Neural crest cell (in vitro differentiated cells): ENCODE measurements around the gene CAPN11. TPM values are rescaled to one million over a fixed set of nuclear protein-coding genes. Genes with fewer than 3 reads are reported as not detected.

ENCODE experiments used
- DNase-seq: peaks from one replicate; pipeline ENCODE4 v3.0.0; 2021; ENCODE audit warnings: low read depth, mixed read lengths, low spot score
- H3K27ac Mint-ChIP-seq: one replicate; pipeline ENCODE4 v1.8.0; 2021; ENCODE audit warnings: mild to moderate bottlenecking, mixed read lengths; ENCODE audit not compliant: unreplicated experiment
- H3K27me3 Mint-ChIP-seq: 2 replicates; pipeline ENCODE4 v1.8.0; 2021; ENCODE audit warnings: low read depth, mild to moderate bottlenecking, mixed read lengths
- H3K36me3 Mint-ChIP-seq: 2 replicates; pipeline ENCODE4 v1.8.0; 2021; ENCODE audit warnings: low read depth, mild to moderate bottlenecking, mixed read lengths
- H3K4me1 Mint-ChIP-seq: 2 replicates; pipeline ENCODE4 v1.8.0; 2021; ENCODE audit warnings: mixed read lengths
- H3K4me3 Mint-ChIP-seq: one replicate; pipeline ENCODE4 v1.8.0; 2021; ENCODE audit warnings: mild to moderate bottlenecking, mixed read lengths
- H3K9me3 Mint-ChIP-seq: 2 replicates; pipeline ENCODE4 v1.8.0; 2021; ENCODE audit warnings: mixed read lengths
- total RNA-seq: library from RNA; stranded (reverse); gene quantifications from 2 replicates; pipeline ENCODE4 v1.2.1, GENCODE V29; 2021
- TF ChIP-seq, protein P1 (sequence below): fragments of 200-600 bp; sonication (generic); conservative IDR thresholded peaks from 2 replicates; pipeline ENCODE4 v1.5.0; 2021; ENCODE audit warnings: antibody characterized with exemption, mild to moderate bottlenecking

CAPN11 gene
- total RNA-seq, 1 donor from 2014 or later = not detected

DNA sequence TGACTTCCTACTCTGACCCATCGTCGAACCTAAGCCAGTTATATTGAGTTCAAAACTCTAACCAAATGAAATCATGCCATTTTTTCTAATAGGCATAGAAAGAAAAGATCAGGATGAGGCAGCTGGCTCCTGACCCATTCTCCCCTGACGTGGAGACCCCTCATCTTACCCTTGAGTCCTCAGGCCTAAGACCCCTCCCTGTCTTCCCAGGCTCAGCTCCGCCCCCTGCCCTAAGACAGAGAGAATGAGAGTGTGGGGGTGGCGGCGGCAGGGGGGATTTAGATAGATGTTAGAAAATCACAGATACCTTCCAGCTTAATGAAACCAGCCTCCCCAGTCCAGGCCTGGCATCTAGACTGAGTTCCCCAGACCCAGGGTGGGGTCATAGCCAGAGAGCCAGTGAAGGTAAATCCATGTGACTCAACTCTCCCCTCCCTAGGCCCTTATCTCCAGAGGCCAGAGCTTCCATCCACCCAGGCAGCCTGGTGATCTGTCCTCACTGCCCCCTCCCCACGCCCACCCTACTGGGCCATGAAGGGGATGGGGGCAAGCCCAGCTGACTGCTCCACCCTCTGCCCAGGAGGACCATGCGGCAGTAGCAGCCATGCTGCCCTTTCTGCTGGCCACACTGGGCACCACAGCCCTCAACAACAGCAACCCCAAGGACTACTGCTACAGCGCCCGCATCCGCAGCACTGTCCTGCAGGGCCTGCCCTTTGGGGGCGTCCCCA lies 24.5 kb upstream of the CAPN11 start:
- TF ChIP-seq, protein P1, sequence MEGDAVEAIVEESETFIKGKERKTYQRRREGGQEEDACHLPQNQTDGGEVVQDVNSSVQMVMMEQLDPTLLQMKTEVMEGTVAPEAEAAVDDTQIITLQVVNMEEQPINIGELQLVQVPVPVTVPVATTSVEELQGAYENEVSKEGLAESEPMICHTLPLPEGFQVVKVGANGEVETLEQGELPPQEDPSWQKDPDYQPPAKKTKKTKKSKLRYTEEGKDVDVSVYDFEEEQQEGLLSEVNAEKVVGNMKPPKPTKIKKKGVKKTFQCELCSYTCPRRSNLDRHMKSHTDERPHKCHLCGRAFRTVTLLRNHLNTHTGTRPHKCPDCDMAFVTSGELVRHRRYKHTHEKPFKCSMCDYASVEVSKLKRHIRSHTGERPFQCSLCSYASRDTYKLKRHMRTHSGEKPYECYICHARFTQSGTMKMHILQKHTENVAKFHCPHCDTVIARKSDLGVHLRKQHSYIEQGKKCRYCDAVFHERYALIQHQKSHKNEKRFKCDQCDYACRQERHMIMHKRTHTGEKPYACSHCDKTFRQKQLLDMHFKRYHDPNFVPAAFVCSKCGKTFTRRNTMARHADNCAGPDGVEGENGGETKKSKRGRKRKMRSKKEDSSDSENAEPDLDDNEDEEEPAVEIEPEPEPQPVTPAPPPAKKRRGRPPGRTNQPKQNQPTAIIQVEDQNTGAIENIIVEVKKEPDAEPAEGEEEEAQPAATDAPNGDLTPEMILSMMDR = no peak
- H3K27ac Mint-ChIP-seq = no peak overlapping the region
- H3K9me3 Mint-ChIP-seq = no peaks in the 10 kb centered on the region
- H3K36me3 Mint-ChIP-seq = no peaks in the 10 kb centered on the region
- peaks cover 16% of the 10 kb centered on the region for H3K4me1 Mint-ChIP-seq
- H3K4me3 Mint-ChIP-seq = peak overlapping the region; percentile 17
- DNase-seq = no peak
- H3K27me3 Mint-ChIP-seq = no peaks in the 10 kb centered on the region

DNA sequence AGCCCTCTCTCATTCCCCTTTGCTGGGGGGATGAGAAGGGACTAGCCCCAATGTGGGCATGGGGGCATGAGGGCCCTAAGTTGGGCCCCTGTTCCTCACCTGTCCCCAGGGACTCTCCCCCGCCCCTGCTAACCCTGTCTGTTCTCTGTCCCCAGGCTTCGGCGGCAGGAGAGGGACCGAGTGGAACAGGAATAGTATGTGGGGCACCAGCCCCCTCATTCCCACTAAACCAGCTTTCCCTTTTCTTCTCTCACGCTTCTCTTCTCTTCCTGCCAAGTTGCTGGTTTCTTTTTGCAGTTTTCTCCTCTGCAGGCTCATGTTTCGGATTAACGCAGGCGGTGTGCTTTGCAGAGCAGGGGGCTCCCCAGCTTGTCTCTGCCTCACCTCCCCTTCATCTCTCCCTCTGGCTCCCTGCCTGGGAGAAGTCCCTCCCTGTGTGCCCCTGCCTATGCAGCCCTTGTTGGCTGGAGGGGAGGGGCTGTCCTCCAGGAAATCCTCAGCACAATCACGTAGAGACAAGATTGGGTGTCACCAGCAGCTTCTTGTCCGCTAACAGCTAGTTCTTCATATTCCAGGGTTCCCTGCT lies 23.4 kb upstream of the CAPN11 start:
- no peaks in the 10 kb centered on the region for H3K9me3 Mint-ChIP-seq
- TF ChIP-seq, protein P1 = no peak
- H3K27ac Mint-ChIP-seq = peak overlapping the region; percentile 44
- H3K27me3 Mint-ChIP-seq = no peaks in the 10 kb centered on the region
- DNase-seq = no peak
- no peak overlapping the region for H3K4me3 Mint-ChIP-seq
- peaks cover 16% of the 10 kb centered on the region for H3K4me1 Mint-ChIP-seq
- peaks cover 1% of the 10 kb centered on the region for H3K36me3 Mint-ChIP-seq

DNA sequence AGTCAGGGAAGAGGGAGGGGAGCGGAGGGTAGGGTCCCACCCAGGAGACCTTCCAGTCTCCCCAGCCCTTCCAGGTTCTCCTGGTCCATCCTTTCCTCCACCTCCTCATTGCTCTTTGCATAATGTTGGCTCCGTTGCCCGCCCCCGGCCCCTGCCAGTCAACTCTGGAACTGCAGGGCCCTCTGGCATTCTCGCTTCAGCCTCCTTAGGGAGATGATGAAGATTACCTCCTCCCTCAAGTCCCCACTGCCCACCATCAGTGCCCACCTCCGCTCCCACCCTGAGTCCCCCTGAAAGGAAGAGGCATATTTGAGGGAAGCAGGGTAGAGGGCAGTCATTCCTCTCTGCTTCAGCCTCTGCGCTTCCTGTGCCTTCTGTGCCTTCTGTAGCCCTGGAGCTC lies 22.7 kb upstream of the CAPN11 start:
- Mint-ChIP-seq H3K9me3 (no peaks in the 10 kb centered on the region), H3K4me3 (no peak overlapping the region), H3K27me3 (no peaks in the 10 kb centered on the region), H3K36me3 (peaks cover 3% of the 10 kb centered on the region), H3K4me1 (peaks cover 16% of the 10 kb centered on the region), H3K27ac (peak overlapping the region; percentile 47)
- no peak for DNase-seq
- TF ChIP-seq, protein P1 = no peak

DNA sequence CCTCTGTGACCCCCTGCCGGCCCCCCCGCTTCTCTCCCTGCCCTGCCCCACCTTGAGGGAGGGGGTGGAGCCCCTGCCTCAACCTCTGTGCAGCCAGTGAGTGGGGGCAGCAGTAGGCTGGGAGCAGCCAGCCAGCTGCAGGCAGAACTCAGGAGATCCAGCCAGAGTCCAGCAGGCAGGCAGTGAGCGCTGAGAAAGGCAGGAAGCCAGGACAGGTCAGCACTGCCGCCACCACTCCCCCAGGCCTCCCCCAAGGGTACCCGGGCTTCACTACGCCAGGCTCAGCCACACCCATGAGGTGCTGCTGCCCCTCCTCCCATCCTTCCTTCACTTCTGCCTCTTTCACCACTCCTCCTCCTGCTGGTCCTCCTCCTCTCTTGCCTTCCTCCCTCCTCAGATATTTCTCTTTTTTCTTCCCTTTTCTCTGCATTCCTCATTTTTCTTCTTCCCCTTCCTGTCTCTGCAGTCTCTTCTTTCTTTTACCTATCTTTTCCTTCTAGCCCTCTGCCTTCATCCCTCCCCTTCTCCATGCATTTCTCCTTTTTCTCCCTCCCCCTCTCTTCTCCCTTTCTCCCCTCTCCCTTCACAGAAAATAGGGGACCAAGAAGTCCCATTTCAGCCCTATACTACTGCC lies 19.8 kb upstream of the CAPN11 start:
- Mint-ChIP-seq H3K27me3 (no peaks in the 10 kb centered on the region), H3K9me3 (no peaks in the 10 kb centered on the region), H3K36me3 (peaks cover 7% of the 10 kb centered on the region), H3K4me3 (no peak overlapping the region), H3K4me1 (peaks cover 2% of the 10 kb centered on the region), H3K27ac (no peak overlapping the region)
- no peak for DNase-seq
- TF ChIP-seq, protein P1 = no peak

DNA sequence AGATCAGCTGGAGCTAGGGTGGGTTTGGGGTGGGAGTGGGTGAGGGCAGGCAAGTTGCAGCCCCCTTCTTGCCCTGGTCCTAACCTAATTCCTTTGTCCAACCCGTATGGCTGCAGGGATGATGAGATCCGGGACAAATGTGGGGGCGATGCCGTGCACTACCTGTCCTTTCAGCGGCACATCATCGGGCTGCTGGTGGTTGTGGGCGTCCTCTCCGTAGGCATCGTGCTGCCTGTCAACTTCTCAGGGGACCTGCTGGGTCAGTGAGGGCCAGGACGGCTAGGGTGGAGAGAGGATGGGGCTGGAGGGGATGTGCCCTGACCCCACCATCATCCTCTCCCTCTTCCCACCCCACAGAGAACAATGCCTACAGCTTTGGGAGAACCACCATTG lies 19.3 kb upstream of the CAPN11 start:
- no peak overlapping the region for H3K27ac Mint-ChIP-seq
- no peaks in the 10 kb centered on the region for H3K27me3 Mint-ChIP-seq
- no peak for DNase-seq
- no peaks in the 10 kb centered on the region for H3K9me3 Mint-ChIP-seq
- H3K4me3 Mint-ChIP-seq = no peak overlapping the region
- H3K36me3 Mint-ChIP-seq = peaks cover 8% of the 10 kb centered on the region
- H3K4me1 Mint-ChIP-seq = no peaks in the 10 kb centered on the region
- TF ChIP-seq, protein P1 = no peak
